ENCODE measurements around the gene FES. TPM values are rescaled to one million over a fixed set of nuclear protein-coding genes. Genes with fewer than 3 reads are reported as not detected.
"Not testable (repeated sequence)": the region's sequence is repeated elsewhere in the genome, so short reads cannot be mapped to it uniquely, and the experiment has no call there.

The FES gene
- total RNA-seq, 1 donor from 2014 or later, result 55.8 TPM

DNA sequence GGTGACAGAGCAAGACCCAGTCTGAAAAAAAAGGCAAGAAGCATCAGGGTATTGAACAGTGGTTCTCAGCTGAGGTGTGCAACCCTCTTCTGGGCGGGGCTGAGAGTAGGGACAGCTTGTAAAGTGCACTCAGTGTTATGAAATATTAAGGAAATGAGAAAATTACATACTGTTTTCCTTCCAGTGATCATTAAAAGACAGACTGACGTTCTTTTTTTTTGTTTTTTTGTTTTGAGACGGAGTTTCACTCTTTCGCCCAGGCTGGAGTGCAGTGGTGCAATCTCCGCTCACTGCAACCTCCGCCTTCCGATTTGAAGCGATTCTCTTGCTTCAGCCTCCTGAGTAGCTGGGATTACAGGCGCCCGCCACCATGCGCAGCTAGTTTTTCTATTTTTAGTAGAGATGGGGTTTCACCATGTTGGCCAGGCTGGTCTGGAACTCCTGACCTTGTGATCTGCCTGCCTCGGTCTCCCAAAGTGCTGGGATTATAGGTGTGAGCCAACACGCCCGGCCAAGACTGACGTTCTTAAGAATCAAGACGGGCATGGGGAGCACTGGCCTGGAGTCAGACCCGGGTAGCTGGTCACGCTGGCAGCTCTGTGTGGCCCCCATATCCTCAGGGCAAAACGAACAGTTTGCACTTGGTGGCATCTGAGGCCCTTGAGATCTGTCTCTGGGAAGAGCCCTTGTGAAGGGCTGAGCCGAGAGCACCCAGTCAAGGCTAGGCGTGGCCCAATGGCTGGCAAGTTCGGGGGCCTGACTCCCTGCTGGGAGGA lies 30.2 kb downstream of the FES start:
- Mint-ChIP-seq H3K9me3 (no peaks in the 10 kb centered on the region), H3K4me3 (ENCODE audit: low read depth) (no peak overlapping the region), H3K36me3 (ENCODE audit: low read depth) (peaks cover 86% of the 10 kb centered on the region), H3K27ac (no peak overlapping the region), H3K27me3 (ENCODE audit: low read depth) (no peaks in the 10 kb centered on the region), H3K4me1 (ENCODE audit: low read depth) (no peaks in the 10 kb centered on the region)
- no peak for DNase-seq (ENCODE audit: low spot score)
- intact Hi-C loops (cut with micrococcal nuclease), result no loop called here

DNA sequence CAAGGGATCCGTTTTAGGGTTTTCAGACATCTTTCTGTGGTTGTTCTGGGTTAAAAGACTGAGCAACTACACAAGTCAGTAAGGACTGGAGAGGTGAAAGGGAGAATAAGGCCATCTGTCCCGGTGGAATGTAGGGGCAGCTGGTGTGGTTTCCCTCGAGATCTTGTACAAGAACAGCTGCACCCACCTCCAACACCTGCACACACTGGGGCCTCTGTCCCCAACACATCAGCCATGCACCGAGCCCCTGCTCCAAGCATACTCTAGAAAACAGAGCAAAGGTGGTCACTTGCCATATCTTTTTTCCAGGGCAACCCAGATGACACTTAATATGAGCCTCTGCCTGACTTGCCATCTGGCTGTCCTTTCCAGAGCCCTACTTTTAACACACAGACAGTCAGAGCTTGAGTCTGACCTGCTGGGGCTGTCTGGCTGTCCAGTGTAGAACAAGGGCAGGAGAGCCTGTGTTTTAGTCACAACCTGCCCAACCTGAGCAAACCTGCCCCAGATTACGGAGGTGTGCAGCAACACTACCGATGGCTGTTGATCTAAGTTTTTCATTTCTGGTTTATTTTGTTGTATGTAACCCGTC lies 31.0 kb downstream of the FES start:
- no peak for DNase-seq (ENCODE audit: low spot score)
- Mint-ChIP-seq H3K4me1 (ENCODE audit: low read depth) (no peaks in the 10 kb centered on the region), H3K4me3 (ENCODE audit: low read depth) (no peak overlapping the region), H3K9me3 (no peaks in the 10 kb centered on the region), H3K27me3 (ENCODE audit: low read depth) (no peaks in the 10 kb centered on the region), H3K27ac (no peak overlapping the region), H3K36me3 (ENCODE audit: low read depth) (peaks cover 90% of the 10 kb centered on the region)
- intact Hi-C loops (cut with micrococcal nuclease), result no loop called here

DNA sequence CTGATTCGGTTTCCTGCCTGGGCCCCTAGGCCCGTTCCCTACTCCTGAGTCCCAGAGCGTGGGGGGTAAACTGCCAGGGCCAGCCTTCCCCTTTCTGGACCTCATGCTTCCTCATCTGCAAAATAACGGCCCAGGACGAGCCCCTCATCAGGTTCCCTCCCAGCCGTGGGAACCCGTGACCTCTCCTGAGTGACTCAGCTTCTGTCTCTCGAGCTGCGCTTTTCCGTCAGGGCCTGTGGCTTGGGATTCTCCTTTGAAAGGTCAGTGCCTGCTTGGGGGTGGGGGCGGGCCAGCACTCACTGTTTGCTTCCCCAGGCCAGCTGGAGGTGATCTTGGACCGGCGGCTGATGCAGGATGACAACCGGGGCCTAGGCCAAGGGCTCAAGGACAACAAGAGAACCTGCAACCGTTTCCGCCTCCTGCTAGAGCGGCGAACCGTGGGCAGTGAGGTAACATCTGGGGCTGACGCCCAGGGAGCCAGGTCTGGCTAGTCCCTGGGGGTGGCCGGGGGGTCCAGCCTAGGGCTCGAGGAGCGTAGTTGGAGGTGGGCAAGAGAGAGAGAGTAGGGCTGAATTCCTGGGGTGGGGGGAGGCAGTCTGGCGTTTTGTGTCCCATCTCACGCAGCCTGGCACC lies 31.6 kb downstream of the FES start:
- no peaks in the 10 kb centered on the region for H3K9me3 Mint-ChIP-seq
- intact Hi-C loops (cut with micrococcal nuclease), result no loop called here
- peaks cover 92% of the 10 kb centered on the region for H3K36me3 Mint-ChIP-seq (ENCODE audit: low read depth)
- H3K4me3 Mint-ChIP-seq (ENCODE audit: low read depth), result no peak overlapping the region
- peaks cover 1% of the 10 kb centered on the region for H3K4me1 Mint-ChIP-seq (ENCODE audit: low read depth)
- no peak overlapping the region for H3K27ac Mint-ChIP-seq
- no peaks in the 10 kb centered on the region for H3K27me3 Mint-ChIP-seq (ENCODE audit: low read depth)
- no peak for DNase-seq (ENCODE audit: low spot score)

DNA sequence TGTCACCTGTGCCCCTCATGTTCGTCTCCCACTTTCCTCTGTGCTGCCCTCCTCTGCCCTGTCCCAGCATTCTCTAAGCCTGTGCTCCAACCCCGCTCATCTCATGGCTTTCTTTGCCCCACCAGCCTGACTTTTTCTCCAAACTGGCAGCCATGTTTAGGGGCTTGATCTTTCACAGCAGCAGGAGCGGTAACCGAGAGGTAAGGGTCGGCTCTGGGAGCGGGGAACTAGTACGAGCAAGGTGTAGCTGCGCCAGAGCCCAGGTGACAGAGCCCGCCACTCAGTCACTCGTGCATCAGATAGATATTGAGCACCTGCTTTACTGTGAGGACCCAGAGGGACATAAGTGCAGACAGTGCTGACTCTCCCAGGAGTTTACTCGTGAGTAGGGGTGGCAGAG lies 32.2 kb downstream of the FES start:
- Mint-ChIP-seq H3K36me3 (ENCODE audit: low read depth) (peaks cover 91% of the 10 kb centered on the region), H3K4me3 (ENCODE audit: low read depth) (no peak overlapping the region), H3K4me1 (ENCODE audit: low read depth) (peaks cover 1% of the 10 kb centered on the region), H3K27ac (no peak overlapping the region), H3K27me3 (ENCODE audit: low read depth) (no peaks in the 10 kb centered on the region), H3K9me3 (no peaks in the 10 kb centered on the region)
- intact Hi-C loops (cut with micrococcal nuclease), result no loop called here
- no peak for DNase-seq (ENCODE audit: low spot score)

GRCh38 chr15:90917569-90917968 lies 33.3 kb downstream of the FES start:
- intact Hi-C loops (cut with micrococcal nuclease), result no loop called here
- H3K27me3 Mint-ChIP-seq (ENCODE audit: low read depth), result no peaks in the 10 kb centered on the region

GRCh38 chr15:90918034-90918788 lies 33.9 kb downstream of the FES start:
- Mint-ChIP-seq H3K36me3 (ENCODE audit: low read depth) (peaks cover 86% of the 10 kb centered on the region), H3K4me1 (ENCODE audit: low read depth) (peaks cover 9% of the 10 kb centered on the region), H3K9me3 (no peaks in the 10 kb centered on the region), H3K27ac (no peak overlapping the region), H3K4me3 (ENCODE audit: low read depth) (no peak overlapping the region), H3K27me3 (ENCODE audit: low read depth) (no peaks in the 10 kb centered on the region)
- intact Hi-C loops (cut with micrococcal nuclease), result no loop called here
- no peak for DNase-seq (ENCODE audit: low spot score)

More at GRCh38 chr15:90917569-90917968, 33.3 kb downstream of the FES start:
- no peaks in the 10 kb centered on the region for H3K9me3 Mint-ChIP-seq
- peaks cover 6% of the 10 kb centered on the region for H3K4me1 Mint-ChIP-seq (ENCODE audit: low read depth)
- no peak overlapping the region for H3K4me3 Mint-ChIP-seq (ENCODE audit: low read depth)
- H3K27ac Mint-ChIP-seq, result no peak overlapping the region
- H3K36me3 Mint-ChIP-seq (ENCODE audit: low read depth), result peaks cover 88% of the 10 kb centered on the region
- no peak for DNase-seq (ENCODE audit: low spot score)

DNA sequence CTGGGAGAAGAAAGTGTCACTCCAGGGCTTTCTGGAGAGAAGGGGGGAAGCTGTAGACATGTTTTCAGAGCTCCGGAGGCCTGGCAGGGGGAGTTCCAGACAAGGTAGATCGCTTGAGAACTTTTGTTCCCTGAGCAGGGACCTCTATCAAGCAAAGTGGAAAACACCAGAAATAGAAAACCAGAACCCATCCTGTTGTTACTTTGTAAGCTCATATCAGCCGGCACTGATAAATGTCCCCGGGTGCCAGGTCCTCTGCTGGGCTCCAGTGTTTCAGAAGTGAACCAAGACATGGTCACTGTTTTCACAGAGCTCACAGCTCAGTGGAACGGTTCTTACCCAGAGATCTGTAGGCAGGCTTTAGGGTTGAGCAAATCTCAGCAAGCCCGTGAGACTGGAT lies 34.5 kb downstream of the FES start:
- Mint-ChIP-seq H3K27ac (no peak overlapping the region), H3K9me3 (no peaks in the 10 kb centered on the region), H3K4me1 (ENCODE audit: low read depth) (peaks cover 11% of the 10 kb centered on the region), H3K36me3 (ENCODE audit: low read depth) (peaks cover 83% of the 10 kb centered on the region), H3K27me3 (ENCODE audit: low read depth) (no peaks in the 10 kb centered on the region), H3K4me3 (ENCODE audit: low read depth) (no peak overlapping the region)
- no peak for DNase-seq (ENCODE audit: low spot score)
- intact Hi-C loops (cut with micrococcal nuclease), result no loop called here

GRCh38 chr15:90921887-90922286 lies 37.6 kb downstream of the FES start:
- no peaks in the 10 kb centered on the region for H3K27me3 Mint-ChIP-seq (ENCODE audit: low read depth)
- H3K36me3 Mint-ChIP-seq (ENCODE audit: low read depth), result peaks cover 66% of the 10 kb centered on the region
- H3K27ac Mint-ChIP-seq, result peak overlapping the region; percentile 17
- H3K4me3 Mint-ChIP-seq (ENCODE audit: low read depth), result no peak overlapping the region
- DNase-seq (ENCODE audit: low spot score), result no peak
- intact Hi-C loops (cut with micrococcal nuclease), result no loop called here
- peaks cover 21% of the 10 kb centered on the region for H3K4me1 Mint-ChIP-seq (ENCODE audit: low read depth)
- H3K9me3 Mint-ChIP-seq, result no peaks in the 10 kb centered on the region

DNA sequence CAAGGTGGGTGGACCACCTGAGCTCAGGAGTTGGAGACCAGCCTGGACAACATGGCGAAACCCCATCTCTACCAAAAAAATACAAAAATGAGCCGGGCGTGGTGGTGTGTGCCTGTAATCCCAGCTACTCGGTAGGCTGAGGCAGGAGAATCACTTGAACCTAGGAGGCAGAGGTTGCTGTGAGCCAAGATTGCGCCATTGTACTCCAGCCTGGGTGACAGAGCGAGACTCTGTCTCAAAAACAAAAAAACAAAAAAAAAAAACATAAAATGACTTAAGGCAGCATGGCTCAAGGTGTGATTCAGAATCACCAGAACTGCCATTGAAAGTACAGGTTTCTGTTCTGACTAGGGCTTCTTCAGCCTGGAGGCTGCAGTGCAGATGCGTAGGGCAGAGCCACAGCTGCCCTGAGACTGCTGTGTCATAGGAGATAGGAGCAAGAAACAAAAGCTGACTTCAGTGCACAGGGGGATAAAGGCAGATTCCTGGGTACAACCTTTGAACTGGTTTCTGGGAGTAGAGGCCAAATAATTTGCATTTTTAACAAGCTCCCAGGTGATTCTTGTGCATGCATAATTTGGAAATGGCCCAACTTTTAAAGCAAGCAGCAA lies 38.5 kb downstream of the FES start:
- not testable (repeated sequence) for H3K4me3 Mint-ChIP-seq (ENCODE audit: low read depth)

DNA sequence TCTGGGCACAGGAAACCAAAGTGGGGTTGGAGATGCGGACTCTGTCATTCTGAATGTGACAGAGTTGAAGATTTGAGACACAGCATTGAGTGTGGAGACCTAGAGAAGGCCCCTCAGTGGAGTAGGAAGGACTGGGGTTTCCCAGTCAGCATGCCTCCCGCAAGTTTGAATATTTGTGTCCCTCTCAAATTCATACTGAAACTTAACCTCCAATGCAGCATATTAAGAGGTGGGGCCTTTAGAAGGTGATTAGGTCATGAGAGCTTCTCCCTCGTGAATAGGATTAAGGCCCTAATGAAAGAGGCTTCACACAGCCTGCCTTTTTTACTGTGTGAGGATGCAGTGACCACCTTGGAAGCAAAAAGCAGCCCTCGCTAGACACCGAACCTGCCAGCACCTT lies 40.1 kb downstream of the FES start:
- no peaks in the 10 kb centered on the region for H3K9me3 Mint-ChIP-seq
- H3K4me3 Mint-ChIP-seq (ENCODE audit: low read depth), result no peak overlapping the region
- no peaks in the 10 kb centered on the region for H3K27me3 Mint-ChIP-seq (ENCODE audit: low read depth)
- intact Hi-C loops (cut with micrococcal nuclease), result no loop called here
- peaks cover 25% of the 10 kb centered on the region for H3K4me1 Mint-ChIP-seq (ENCODE audit: low read depth)
- peaks cover 47% of the 10 kb centered on the region for H3K36me3 Mint-ChIP-seq (ENCODE audit: low read depth)
- H3K27ac Mint-ChIP-seq, result peak overlapping the region; percentile 43
- no peak for DNase-seq (ENCODE audit: low spot score)

More for the DNA sequence above, 38.5 kb downstream of the FES start:
- H3K9me3 Mint-ChIP-seq; intact Hi-C loops (cut with micrococcal nuclease); DNase-seq (ENCODE audit: low spot score); H3K27me3 Mint-ChIP-seq (ENCODE audit: low read depth): not testable (repeated sequence)
- Mint-ChIP-seq H3K4me1 (ENCODE audit: low read depth) (peaks cover 21% of the 10 kb centered on the region), H3K36me3 (ENCODE audit: low read depth) (peaks cover 56% of the 10 kb centered on the region), H3K27ac (peak overlapping the region; percentile 49)

- H3K27me3 Mint-ChIP-seq (ENCODE audit: low read depth); DNase-seq (ENCODE audit: low spot score); H3K4me3 Mint-ChIP-seq (ENCODE audit: low read depth); H3K9me3 Mint-ChIP-seq; H3K27ac Mint-ChIP-seq; intact Hi-C loops (cut with micrococcal nuclease): not testable (repeated sequence)
- peaks cover 26% of the 10 kb centered on the region for H3K36me3 Mint-ChIP-seq (ENCODE audit: low read depth)
- H3K4me1 Mint-ChIP-seq (ENCODE audit: low read depth), result peaks cover 39% of the 10 kb centered on the region
Measured at GRCh38 chr15:90926766-90927165, 42.5 kb downstream of the FES start.

DNA sequence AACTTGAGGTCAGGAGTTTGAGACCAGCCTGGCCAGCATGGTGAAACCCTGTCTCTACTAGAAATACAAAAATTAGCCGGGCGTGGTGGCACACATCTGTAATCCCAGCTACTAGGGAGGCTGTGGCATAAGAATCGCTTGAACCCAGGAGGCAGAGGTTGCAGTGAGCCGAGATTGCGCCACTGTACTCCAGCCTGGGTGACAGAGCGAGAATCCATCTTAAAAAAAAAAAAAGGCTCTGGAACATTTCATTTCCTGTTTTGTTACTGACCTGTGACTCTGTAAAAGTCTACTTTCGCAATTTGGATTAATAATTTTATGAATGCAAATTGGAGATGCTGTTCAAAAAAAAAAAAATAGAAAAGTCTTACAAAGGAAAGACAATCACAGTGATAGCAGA lies 43.8 kb downstream of the FES start:
- H3K9me3 Mint-ChIP-seq; DNase-seq (ENCODE audit: low spot score); intact Hi-C loops (cut with micrococcal nuclease); H3K27me3 Mint-ChIP-seq (ENCODE audit: low read depth): not testable (repeated sequence)
- Mint-ChIP-seq H3K4me1 (ENCODE audit: low read depth) (peaks cover 39% of the 10 kb centered on the region), H3K4me3 (ENCODE audit: low read depth) (peak overlapping the region; percentile 59), H3K36me3 (ENCODE audit: low read depth) (peaks cover 16% of the 10 kb centered on the region), H3K27ac (peak overlapping the region; percentile 33)

All from activated T-helper 2 cell treated with anti-CD3 and anti-CD28 coated beads, Interferon-gamma antibody, Interleukin-2, Interleukin-4, amounts not matched to agents 10 μg/mL and 5 μg/mL and 100 μg/mL, durations not matched to agents 14 hours and 24 hours and 36 hours (primary cell).